Measurements from ENCODE around the gene CCDC74B.
"Not testable (repeated sequence)": the region's sequence is repeated elsewhere in the genome, so short reads cannot be mapped to it uniquely, and the experiment has no call there.

The CCDC74B gene

GRCh38 chr2:130165293-130166016 is 20.5 kb upstream of the CCDC74B start:
- DNase-seq, result no peak

- no peak for DNase-seq
Measured at GRCh38 chr2:130162968-130163367, 18.1 kb upstream of the CCDC74B start.

- DNase-seq, result not testable (repeated sequence)
Measured at GRCh38 chr2:130162486-130162885, 17.6 kb upstream of the CCDC74B start.

- DNase-seq, result not testable (repeated sequence)
Measured at GRCh38 chr2:130160838-130161705, 16.2 kb upstream of the CCDC74B start.

GRCh38 chr2:130160131-130160530 is 15.2 kb upstream of the CCDC74B start:
- DNase-seq, result no peak

- not testable (repeated sequence) for DNase-seq
Measured at GRCh38 chr2:130159376-130159775, 14.5 kb upstream of the CCDC74B start.

GRCh38 chr2:130158631-130159030 is 13.7 kb upstream of the CCDC74B start:
- no peak for DNase-seq

- not testable (repeated sequence) for DNase-seq
Measured at GRCh38 chr2:130157825-130158514, 13.1 kb upstream of the CCDC74B start.

- DNase-seq, result not testable (repeated sequence)
Measured at GRCh38 chr2:130157354-130157753, 12.4 kb upstream of the CCDC74B start.

- no peak for DNase-seq
Measured at GRCh38 chr2:130156624-130157004, 11.7 kb upstream of the CCDC74B start.

GRCh38 chr2:130155956-130156623 is 11.2 kb upstream of the CCDC74B start:
- DNase-seq, result peak; percentile 23

- no peak for DNase-seq
Measured at GRCh38 chr2:130154773-130155765, 10.2 kb upstream of the CCDC74B start.

GRCh38 chr2:130154423-130154770 is 9.5 kb upstream of the CCDC74B start:
- DNase-seq, result not testable (repeated sequence)

- DNase-seq, result not testable (repeated sequence)
Measured at GRCh38 chr2:130153721-130154422, 9.0 kb upstream of the CCDC74B start.

- DNase-seq, result no peak
Measured at GRCh38 chr2:130152816-130153595, 8.1 kb upstream of the CCDC74B start.

- DNase-seq, result not testable (repeated sequence)
Measured at GRCh38 chr2:130152136-130152815, 7.4 kb upstream of the CCDC74B start.

GRCh38 chr2:130151145-130151512 is 6.2 kb upstream of the CCDC74B start:
- DNase-seq, result not testable (repeated sequence)

- no peak for DNase-seq
Measured at GRCh38 chr2:130150181-130151144, 5.6 kb upstream of the CCDC74B start.

All from NCI-H774 (cell line).